Activated B cell treated with CpG ODN at 0.5 μM for 24 hours (primary cell): Measurements from ENCODE around the gene TEF. TPM values are rescaled to one million over a fixed set of nuclear protein-coding genes. Genes with fewer than 3 reads are reported as not detected.

ENCODE experiments used
- ATAC-seq: fragments of 200-7000 bp; cut with Tn5 transposase; one replicate; pipeline ENCODE4 v1.10.0; 2021; ENCODE audit warnings: low read depth, mild to moderate bottlenecking, moderate library complexity
- CTCF ChIA-PET: fragments of 350-600 bp; sonication (Branson Sonifier 250); formaldehyde crosslinking; loops from one replicate; lab custom pipeline; 2021; ENCODE audit warnings: antibody characterized with exemption; lab: Charles Lee
- POLR2A ChIA-PET: fragments of 350-600 bp; sonication (Branson Sonifier 250); formaldehyde crosslinking; loops from one replicate; lab custom pipeline; 2021; ENCODE audit warnings: antibody characterized with exemption; lab: Charles Lee
- DNase-seq: peaks from one replicate; pipeline ENCODE4 v3.0.0; 2022
- H3K27ac Mint-ChIP-seq: one replicate; pipeline ENCODE4 v1.8.0; 2020; ENCODE audit warnings: mixed read lengths
- H3K27me3 Mint-ChIP-seq: one replicate; pipeline ENCODE4 v1.8.0; 2021; ENCODE audit warnings: mixed read lengths
- H3K36me3 Mint-ChIP-seq: one replicate; pipeline ENCODE4 v1.8.0; 2021; ENCODE audit warnings: low read depth, mixed read lengths
- H3K4me1 Mint-ChIP-seq: one replicate; pipeline ENCODE4 v1.8.0; 2021; ENCODE audit warnings: mixed read lengths
- H3K4me3 Mint-ChIP-seq: one replicate; pipeline ENCODE4 v1.8.0; 2020; ENCODE audit warnings: mild to moderate bottlenecking, mixed read lengths
- H3K9me3 Mint-ChIP-seq: one replicate; pipeline ENCODE4 v1.8.0; 2020; ENCODE audit warnings: mixed read lengths
- CTCF ChIP-seq: fragments of 200-600 bp; IDR thresholded peaks from one replicate; pipeline ENCODE4 v1.8.0; 2022; ENCODE audit warnings: antibody characterized with exemption, mild to moderate bottlenecking
- intact Hi-C: fragments of 100-400 bp; cut with micrococcal nuclease; formaldehyde crosslinking; loops from one replicate; pipeline ENCODE4 v1.15.1; 2024
- total RNA-seq: library from RNA; stranded (reverse); gene quantifications from 2 replicates; pipeline ENCODE4 v1.2.3, GENCODE V29; 2022

TEF gene
- total RNA-seq, 1 donor from 2014 or later, result 5.2 TPM

GRCh38 chr22:41353862-41354575 lies 27.7 kb upstream of the TEF start:
- intact Hi-C loops, result no loop called here

GRCh38 chr22:41354979-41355378 lies 26.8 kb upstream of the TEF start:
- H3K4me3 Mint-ChIP-seq, result no peak overlapping the region
- ChIA-PET POLR2A (interaction anchor here (1.1 kb wide), 1 partner anchor 27 kb away, joined by 7 read pairs; the partner anchor contains the start of gene TEF), CTCF (no interaction called here)
- H3K27me3 Mint-ChIP-seq, result no peaks in the 10 kb centered on the region
- no peaks in the 10 kb centered on the region for H3K9me3 Mint-ChIP-seq
- no peak for ATAC-seq
- H3K27ac Mint-ChIP-seq, result no peak overlapping the region
- no peak for TF ChIP-seq CTCF
- intact Hi-C loops, result no loop called here
- no peaks in the 10 kb centered on the region for H3K4me1 Mint-ChIP-seq
- peaks cover 87% of the 10 kb centered on the region for H3K36me3 Mint-ChIP-seq
- no peak for DNase-seq

More at GRCh38 chr22:41353862-41354575, 27.7 kb upstream of the TEF start:
- Mint-ChIP-seq H3K36me3 (peaks cover 88% of the 10 kb centered on the region), H3K4me1 (no peaks in the 10 kb centered on the region), H3K4me3 (no peak overlapping the region), H3K27ac (no peak overlapping the region), H3K9me3 (no peaks in the 10 kb centered on the region), H3K27me3 (no peaks in the 10 kb centered on the region)
- no peak for ATAC-seq
- ChIA-PET CTCF (no interaction called here), POLR2A (interaction anchor here (0.6 to 1.1 kb wide), 2 partner anchors 27 to 261 kb away, joined by 3 to 7 read pairs; partner anchors contain the start of gene TEF)
- no peak for TF ChIP-seq CTCF
- DNase-seq, result no peak

- ChIA-PET CTCF (no interaction called here), POLR2A (no interaction called here)
- H3K27ac Mint-ChIP-seq, result no peak overlapping the region
These were observed 25.8 kb upstream of the TEF start for GRCh38 chr22:41355895-41356294.

GRCh38 chr22:41356430-41357028 lies 25.2 kb upstream of the TEF start:
- intact Hi-C loops, result no loop called here
- Mint-ChIP-seq H3K27me3 (no peaks in the 10 kb centered on the region), H3K36me3 (peaks cover 71% of the 10 kb centered on the region), H3K27ac (no peak overlapping the region), H3K4me1 (no peaks in the 10 kb centered on the region), H3K9me3 (no peaks in the 10 kb centered on the region), H3K4me3 (no peak overlapping the region)
- DNase-seq, result no peak
- POLR2A ChIA-PET, result no interaction called here
- CTCF ChIA-PET, result no interaction called here
- no peak for TF ChIP-seq CTCF
- no peak for ATAC-seq

More at GRCh38 chr22:41355895-41356294, 25.8 kb upstream of the TEF start:
- no peak for TF ChIP-seq CTCF
- H3K4me1 Mint-ChIP-seq, result no peaks in the 10 kb centered on the region
- H3K36me3 Mint-ChIP-seq, result peaks cover 77% of the 10 kb centered on the region
- DNase-seq, result no peak
- no peak overlapping the region for H3K4me3 Mint-ChIP-seq
- ATAC-seq, result no peak
- H3K9me3 Mint-ChIP-seq, result no peaks in the 10 kb centered on the region
- no peaks in the 10 kb centered on the region for H3K27me3 Mint-ChIP-seq
- intact Hi-C loops, result no loop called here

GRCh38 chr22:41357191-41357590 lies 24.6 kb upstream of the TEF start:
- Mint-ChIP-seq H3K27ac (no peak overlapping the region), H3K27me3 (no peaks in the 10 kb centered on the region), H3K36me3 (peaks cover 66% of the 10 kb centered on the region), H3K9me3 (no peaks in the 10 kb centered on the region), H3K4me1 (no peaks in the 10 kb centered on the region), H3K4me3 (no peak overlapping the region)
- DNase-seq (no peak), ATAC-seq (no peak)
- ChIA-PET POLR2A (no interaction called here), CTCF (no interaction called here)
- no peak for TF ChIP-seq CTCF
- intact Hi-C loops, result no loop called here
